ENCODE results near the gene CACNA1E.

The CACNA1E gene

DNA sequence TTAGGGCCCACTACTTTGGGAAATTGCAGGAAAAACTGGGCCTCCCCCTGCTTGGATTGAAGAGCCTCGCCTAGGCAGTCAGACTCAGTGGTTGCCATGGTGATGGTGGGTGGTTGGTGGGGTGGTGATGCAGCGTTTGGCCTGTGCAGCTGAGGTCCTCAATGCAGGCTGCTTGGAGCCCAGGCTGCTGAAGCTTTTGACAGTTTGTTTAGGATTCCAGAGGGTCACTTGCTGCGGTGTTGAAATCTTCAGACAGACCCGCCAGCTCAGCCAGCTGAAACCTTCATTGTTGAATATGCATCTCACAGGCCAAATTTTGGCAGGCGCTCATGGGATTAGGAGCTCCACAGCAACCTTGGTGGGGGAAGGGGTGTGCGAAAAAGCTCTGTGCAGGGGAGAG, 67.9 kb downstream of the CACNA1E start:
- Mint-ChIP-seq H3K27ac (no peak overlapping the region), H3K27me3 (peaks cover 10% of the 10 kb centered on the region), H3K36me3 (no peaks in the 10 kb centered on the region), H3K4me1 (peaks cover 5% of the 10 kb centered on the region), H3K9me3 (no peaks in the 10 kb centered on the region), H3K4me3 (no peak overlapping the region)
- DNase-seq (ENCODE audit: low spot score in 2 of 2) (no peak), ATAC-seq (ENCODE audit: low read depth) (no peak)

DNA sequence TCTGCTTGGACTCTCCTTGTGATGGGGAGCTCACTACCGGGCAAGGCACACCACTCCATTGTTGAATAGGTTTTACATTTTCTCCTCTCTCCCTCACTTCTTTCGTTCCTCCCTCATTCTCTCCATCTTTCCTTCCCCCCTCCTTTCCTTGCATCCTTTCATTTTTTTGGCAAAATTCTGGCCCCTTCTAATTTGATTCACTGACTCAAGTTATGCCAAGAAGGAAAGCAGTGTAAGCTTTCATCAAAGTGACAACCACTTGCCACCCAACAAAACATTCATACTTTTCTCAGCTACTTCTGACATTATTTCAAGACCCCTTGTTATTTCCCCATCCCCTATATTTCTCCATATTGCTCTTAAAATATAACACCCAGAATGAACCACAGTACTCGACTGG, 68.4 kb downstream of the CACNA1E start:
- peaks cover 5% of the 10 kb centered on the region for H3K4me1 Mint-ChIP-seq
- H3K27ac Mint-ChIP-seq, result no peak overlapping the region
- peaks cover 9% of the 10 kb centered on the region for H3K27me3 Mint-ChIP-seq
- no peaks in the 10 kb centered on the region for H3K9me3 Mint-ChIP-seq
- DNase-seq (ENCODE audit: low spot score in 2 of 2), result no peak
- H3K4me3 Mint-ChIP-seq, result no peak overlapping the region
- no peak for ATAC-seq (ENCODE audit: low read depth)
- no peaks in the 10 kb centered on the region for H3K36me3 Mint-ChIP-seq

DNA sequence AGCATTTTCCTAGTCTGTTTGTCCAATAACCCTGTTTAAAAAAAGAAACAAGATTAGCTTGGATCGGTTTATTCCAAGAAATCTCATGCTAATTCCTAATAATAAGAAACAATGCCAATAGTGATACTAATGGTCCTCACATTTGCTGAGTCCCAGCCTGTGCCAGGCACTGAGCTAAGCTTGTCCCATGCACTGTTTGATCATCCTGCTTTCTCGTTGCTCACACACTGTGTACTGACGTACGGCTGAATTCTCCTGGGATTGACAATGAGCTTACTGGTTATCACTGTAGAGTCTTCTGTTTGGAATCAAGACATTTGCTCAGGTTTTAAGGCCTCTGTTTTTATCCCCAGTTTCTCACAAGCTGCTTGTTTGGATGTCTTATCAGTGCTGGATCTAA, 71.1 kb downstream of the CACNA1E start:
- no peaks in the 10 kb centered on the region for H3K36me3 Mint-ChIP-seq
- ATAC-seq (ENCODE audit: low read depth) (no peak), DNase-seq (ENCODE audit: low spot score in 2 of 2) (no peak)
- H3K4me3 Mint-ChIP-seq, result no peak overlapping the region
- no peaks in the 10 kb centered on the region for H3K4me1 Mint-ChIP-seq
- peaks cover 2% of the 10 kb centered on the region for H3K27me3 Mint-ChIP-seq
- no peaks in the 10 kb centered on the region for H3K9me3 Mint-ChIP-seq
- no peak overlapping the region for H3K27ac Mint-ChIP-seq

DNA sequence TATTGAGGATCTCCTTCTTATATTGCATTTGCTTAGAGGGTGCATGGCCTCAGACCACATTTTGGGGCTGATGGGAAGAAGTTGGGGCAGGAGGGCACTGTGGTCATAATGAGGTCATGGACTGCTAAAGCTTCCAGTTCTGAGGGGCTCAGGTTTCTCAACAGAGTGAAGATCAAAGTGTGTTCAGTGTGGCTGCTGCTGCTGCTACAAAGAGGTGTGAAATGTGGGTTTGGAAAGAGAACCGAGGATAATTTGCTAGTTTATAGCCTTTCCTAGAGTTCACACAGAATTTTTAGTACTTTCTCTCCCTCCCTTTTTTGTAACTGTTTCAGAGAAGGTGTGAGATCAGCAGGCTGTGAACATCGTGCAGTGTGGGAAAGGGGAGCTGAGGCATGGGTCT, 73.3 kb downstream of the CACNA1E start:
- no peak overlapping the region for H3K27ac Mint-ChIP-seq
- H3K27me3 Mint-ChIP-seq, result no peaks in the 10 kb centered on the region
- no peak for ATAC-seq (ENCODE audit: low read depth)
- DNase-seq (ENCODE audit: low spot score in 2 of 2), result no peak
- H3K4me1 Mint-ChIP-seq, result no peaks in the 10 kb centered on the region
- H3K36me3 Mint-ChIP-seq, result no peaks in the 10 kb centered on the region
- H3K4me3 Mint-ChIP-seq, result no peak overlapping the region
- H3K9me3 Mint-ChIP-seq, result no peaks in the 10 kb centered on the region

DNA sequence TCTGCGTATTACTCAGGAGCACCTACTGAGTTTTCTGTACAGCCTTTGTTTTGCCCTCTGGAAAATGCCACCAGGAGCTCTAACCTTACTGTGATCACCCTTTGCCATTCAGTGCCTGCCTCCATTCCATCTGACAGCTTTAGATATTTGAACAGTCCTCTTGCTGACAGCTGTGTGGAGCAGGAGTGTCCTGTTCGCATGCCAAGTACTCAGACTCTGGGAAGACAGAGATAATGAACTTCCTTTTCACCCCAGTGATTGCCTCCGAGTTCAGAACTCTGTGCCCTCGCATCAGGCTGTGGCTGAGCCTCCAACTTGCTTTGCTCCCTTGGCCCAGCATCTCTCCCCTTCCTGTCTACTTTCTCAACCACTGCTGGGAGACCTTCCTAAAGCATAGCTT, 74.0 kb downstream of the CACNA1E start:
- Mint-ChIP-seq H3K9me3 (no peaks in the 10 kb centered on the region), H3K27me3 (no peaks in the 10 kb centered on the region), H3K27ac (no peak overlapping the region), H3K4me1 (no peaks in the 10 kb centered on the region), H3K36me3 (no peaks in the 10 kb centered on the region), H3K4me3 (no peak overlapping the region)
- no peak for DNase-seq (ENCODE audit: low spot score in 2 of 2)
- ATAC-seq (ENCODE audit: low read depth), result no peak

DNA sequence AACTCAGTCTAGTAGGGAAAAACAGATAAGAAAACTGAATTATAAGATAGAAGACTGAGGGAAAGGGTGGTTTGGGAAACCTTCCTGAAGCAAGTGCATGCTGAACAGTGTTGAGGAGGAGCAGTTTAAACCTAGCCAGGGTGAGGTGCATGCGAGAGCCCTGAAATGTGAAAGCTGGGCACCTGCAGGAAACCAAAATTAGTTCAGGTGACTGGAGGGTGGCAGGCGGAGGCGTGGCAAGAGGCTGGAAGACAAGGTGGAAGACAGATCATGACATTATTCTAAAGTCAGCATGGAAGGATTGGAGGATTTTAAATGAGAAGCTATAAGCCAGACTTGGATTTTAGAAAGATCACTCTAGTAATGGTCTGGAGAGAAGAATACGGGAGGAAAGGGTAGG, 75.1 kb downstream of the CACNA1E start:
- ATAC-seq (ENCODE audit: low read depth), result no peak
- no peaks in the 10 kb centered on the region for H3K27me3 Mint-ChIP-seq
- no peak for DNase-seq (ENCODE audit: low spot score in 2 of 2)
- no peak overlapping the region for H3K27ac Mint-ChIP-seq
- no peaks in the 10 kb centered on the region for H3K4me1 Mint-ChIP-seq
- no peaks in the 10 kb centered on the region for H3K36me3 Mint-ChIP-seq
- H3K4me3 Mint-ChIP-seq, result no peak overlapping the region
- no peaks in the 10 kb centered on the region for H3K9me3 Mint-ChIP-seq

DNA sequence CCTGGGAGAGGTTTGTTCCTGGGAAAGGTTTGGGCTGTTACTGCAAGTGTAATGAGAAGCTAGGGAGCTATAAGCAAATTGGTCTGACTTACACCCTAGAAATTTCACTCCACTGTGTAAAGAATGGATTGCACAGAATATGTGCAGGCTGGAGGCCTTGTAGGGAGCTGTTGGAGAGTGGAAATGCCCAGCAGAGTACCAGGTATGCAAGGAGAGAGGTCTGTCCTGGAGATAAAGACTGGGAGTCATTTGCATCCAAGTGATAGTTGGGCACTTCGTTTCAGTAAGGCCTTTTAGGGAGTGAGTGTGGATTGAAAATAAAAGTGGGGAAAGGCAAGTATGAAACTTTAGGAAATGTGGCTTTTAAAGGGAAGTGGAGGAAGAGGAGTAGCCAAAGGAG, 75.8 kb downstream of the CACNA1E start:
- Mint-ChIP-seq H3K27me3 (no peaks in the 10 kb centered on the region), H3K9me3 (no peaks in the 10 kb centered on the region), H3K4me3 (no peak overlapping the region), H3K27ac (no peak overlapping the region), H3K4me1 (no peaks in the 10 kb centered on the region), H3K36me3 (no peaks in the 10 kb centered on the region)
- DNase-seq (ENCODE audit: low spot score in 2 of 2) (no peak), ATAC-seq (ENCODE audit: low read depth) (no peak)

DNA sequence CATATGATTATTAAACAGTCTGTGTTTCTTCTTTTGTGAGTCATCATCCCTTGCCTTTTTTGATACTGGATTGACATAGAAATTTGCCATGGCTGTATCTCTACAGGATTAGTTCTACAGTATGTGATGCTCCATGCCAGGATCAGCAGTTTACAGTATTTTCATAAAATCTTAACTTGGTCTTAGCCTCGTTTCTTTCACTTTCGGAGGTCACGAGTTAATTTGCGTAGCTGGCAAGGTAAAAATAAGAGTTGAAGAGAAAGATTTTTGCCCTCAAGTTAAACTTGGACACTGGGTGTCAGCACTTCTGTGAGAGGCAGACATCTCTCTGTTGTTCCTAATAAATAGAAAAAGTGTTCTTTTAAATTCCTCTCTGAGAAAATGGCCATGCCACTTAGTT, 79.1 kb downstream of the CACNA1E start:
- Mint-ChIP-seq H3K27me3 (no peaks in the 10 kb centered on the region), H3K36me3 (no peaks in the 10 kb centered on the region), H3K9me3 (no peaks in the 10 kb centered on the region), H3K4me3 (no peak overlapping the region), H3K27ac (no peak overlapping the region), H3K4me1 (no peaks in the 10 kb centered on the region)
- no peak for ATAC-seq (ENCODE audit: low read depth)
- DNase-seq (ENCODE audit: low spot score in 2 of 2), result no peak

DNA sequence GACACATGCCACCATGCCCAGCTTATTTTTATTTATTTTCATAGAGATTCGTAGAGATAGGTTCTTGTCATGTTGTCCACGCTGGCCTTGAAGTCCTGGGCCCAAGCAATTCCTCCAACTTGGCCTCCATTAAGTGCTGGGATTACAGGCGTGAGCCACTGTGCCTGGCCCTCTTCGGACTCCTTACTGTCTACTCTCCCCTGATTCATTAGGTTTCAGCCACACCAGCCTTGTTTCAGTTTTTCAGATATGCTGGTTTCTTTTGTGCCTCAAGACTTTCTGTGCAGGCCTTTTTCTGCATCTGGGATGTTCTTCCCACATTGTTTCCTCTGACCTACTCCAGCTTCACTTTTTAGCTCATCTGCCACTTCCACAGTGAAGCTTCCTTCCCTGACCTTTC, 85.4 kb downstream of the CACNA1E start:
- no peak for DNase-seq (ENCODE audit: low spot score in 2 of 2)
- no peak for ATAC-seq (ENCODE audit: low read depth)
- H3K4me3 Mint-ChIP-seq, result no peak overlapping the region
- H3K27me3 Mint-ChIP-seq, result no peaks in the 10 kb centered on the region
- no peaks in the 10 kb centered on the region for H3K4me1 Mint-ChIP-seq
- no peaks in the 10 kb centered on the region for H3K9me3 Mint-ChIP-seq
- H3K36me3 Mint-ChIP-seq, result no peaks in the 10 kb centered on the region
- H3K27ac Mint-ChIP-seq, result no peak overlapping the region

DNA sequence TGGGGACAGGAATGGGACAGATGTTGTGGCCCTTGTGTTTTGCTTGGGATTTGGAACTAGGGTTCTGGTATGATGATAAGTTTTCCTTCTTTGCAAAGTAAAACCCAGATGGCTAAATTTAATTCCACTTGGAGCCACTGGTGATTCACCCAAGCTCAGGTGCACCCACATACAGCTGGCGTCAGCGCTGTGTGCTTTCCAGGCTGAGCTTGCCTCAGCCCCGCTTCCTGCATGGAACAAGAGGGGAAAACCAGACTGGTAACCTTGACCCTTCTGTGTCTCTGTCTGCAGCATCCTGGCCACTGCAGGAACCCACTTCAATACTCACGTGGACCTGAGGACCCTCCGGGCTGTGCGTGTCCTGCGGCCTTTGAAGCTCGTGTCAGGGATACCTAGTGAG, 94.2 kb downstream of the CACNA1E start:
- no peaks in the 10 kb centered on the region for H3K4me1 Mint-ChIP-seq
- H3K36me3 Mint-ChIP-seq, result no peaks in the 10 kb centered on the region
- H3K9me3 Mint-ChIP-seq, result no peaks in the 10 kb centered on the region
- H3K27ac Mint-ChIP-seq, result no peak overlapping the region
- no peak overlapping the region for H3K4me3 Mint-ChIP-seq
- ATAC-seq (ENCODE audit: low read depth), result no peak
- no peaks in the 10 kb centered on the region for H3K27me3 Mint-ChIP-seq
- DNase-seq (ENCODE audit: low spot score in 2 of 2), result no peak

DNA sequence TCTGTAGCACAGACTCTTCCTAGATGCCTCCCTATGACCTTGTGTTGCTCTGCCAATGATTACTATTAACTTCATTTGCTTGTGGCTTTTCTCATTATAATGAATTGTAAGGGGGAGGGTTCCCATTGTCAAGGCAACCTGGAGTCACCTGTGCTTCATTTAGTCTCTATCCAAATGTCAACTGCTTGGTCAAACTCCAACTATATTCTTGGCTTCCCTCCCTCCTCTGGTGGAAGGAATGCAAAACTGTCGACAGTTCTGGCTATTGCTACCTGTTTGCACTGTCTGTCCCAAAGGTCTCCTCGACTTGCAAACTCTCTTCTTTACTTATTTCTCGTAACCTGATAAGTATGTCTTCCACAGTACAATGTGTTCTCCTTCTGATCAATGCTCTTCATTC, 100.3 kb downstream of the CACNA1E start:
- Mint-ChIP-seq H3K4me1 (no peaks in the 10 kb centered on the region), H3K36me3 (no peaks in the 10 kb centered on the region), H3K27ac (no peak overlapping the region), H3K4me3 (no peak overlapping the region), H3K27me3 (no peaks in the 10 kb centered on the region), H3K9me3 (no peaks in the 10 kb centered on the region)
- no peak for ATAC-seq (ENCODE audit: low read depth)
- DNase-seq (ENCODE audit: low spot score in 2 of 2), result no peak

DNA sequence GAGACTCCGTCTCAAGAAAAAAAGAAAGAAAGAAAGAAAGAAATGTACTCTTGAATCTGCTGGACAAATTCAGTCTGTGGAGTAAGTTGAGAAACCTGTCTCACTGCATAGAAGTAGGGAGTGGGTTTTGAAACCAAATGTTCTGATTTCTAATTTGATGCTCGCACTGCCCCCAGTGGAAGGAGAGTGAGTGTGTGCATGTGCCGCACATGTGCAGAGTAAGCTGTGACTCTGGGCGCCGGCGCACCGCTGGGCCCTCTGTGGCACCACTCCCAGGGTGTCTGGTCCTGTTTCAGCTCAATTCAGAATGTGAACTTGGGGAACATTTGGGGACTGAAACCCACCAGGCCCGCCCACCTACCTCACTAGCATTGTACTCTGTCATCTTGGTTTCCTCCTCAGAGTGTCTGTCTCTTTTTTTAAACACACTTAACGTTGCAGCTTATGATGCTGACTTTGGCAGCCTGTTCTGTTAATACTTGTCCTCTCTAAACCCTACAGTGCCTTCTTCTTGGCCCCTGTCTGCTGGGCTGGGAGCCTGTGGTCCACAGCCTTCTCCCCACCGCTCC, 104.6 kb downstream of the CACNA1E start:
- no peak for ATAC-seq (ENCODE audit: low read depth)
- H3K27ac Mint-ChIP-seq, result no peak overlapping the region
- H3K27me3 Mint-ChIP-seq, result no peaks in the 10 kb centered on the region
- no peaks in the 10 kb centered on the region for H3K9me3 Mint-ChIP-seq
- H3K4me3 Mint-ChIP-seq, result no peak overlapping the region
- DNase-seq (ENCODE audit: low spot score in 2 of 2), result no peak
- no peaks in the 10 kb centered on the region for H3K4me1 Mint-ChIP-seq
- H3K36me3 Mint-ChIP-seq, result no peaks in the 10 kb centered on the region

DNA sequence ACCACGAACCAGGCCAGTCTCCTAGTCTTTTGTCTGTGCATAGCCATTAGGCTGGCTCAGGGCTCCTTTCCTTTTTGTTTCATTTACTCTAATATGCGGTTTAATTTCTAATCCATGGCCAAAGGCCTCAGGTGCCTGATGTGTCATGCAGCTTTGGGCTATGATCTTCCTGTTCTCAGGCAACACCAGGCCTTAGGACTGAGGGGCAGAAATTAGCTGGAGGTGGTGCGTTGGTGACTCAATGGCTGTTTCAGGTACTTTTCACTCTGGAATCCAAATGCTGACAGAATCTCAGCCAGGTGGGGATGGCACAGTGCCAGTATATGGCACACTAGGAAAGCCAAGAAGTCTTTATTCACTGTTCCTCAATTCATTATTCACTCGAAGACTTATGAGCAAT, 105.3 kb downstream of the CACNA1E start:
- no peaks in the 10 kb centered on the region for H3K4me1 Mint-ChIP-seq
- DNase-seq (ENCODE audit: low spot score in 2 of 2) (no peak), ATAC-seq (ENCODE audit: low read depth) (no peak)
- no peaks in the 10 kb centered on the region for H3K27me3 Mint-ChIP-seq
- no peak overlapping the region for H3K4me3 Mint-ChIP-seq
- H3K27ac Mint-ChIP-seq, result no peak overlapping the region
- H3K9me3 Mint-ChIP-seq, result no peaks in the 10 kb centered on the region
- no peaks in the 10 kb centered on the region for H3K36me3 Mint-ChIP-seq

DNA sequence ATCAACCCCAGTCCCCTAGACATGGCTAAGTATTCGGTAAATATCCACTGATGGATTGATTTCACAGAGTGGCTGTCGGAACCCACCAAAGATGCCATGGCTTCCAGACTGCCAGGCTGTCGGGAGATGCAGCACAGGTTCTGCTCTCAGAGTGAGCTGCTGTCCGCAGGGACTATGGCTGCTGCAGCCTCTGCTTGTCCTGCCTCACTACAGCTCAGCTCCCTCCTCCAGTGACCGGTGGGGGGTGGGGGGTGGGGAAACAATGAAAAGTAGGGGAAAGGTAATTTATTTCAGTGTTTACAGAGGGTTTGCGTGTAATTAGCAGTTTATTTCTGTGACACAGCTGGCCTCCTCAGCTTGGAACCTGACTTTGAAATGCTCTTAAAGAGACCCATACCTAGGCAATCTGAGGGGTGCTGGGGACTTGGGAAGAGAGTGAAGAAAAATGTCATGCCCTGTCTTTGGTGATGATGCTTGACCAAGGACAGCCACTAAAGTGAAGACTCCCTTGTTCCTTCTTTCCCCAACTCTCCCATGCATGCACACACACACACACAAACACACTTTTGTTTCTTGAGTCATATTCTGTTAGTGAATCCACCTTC, 109.0 kb downstream of the CACNA1E start:
- Mint-ChIP-seq H3K27ac (no peak overlapping the region), H3K4me1 (no peaks in the 10 kb centered on the region), H3K36me3 (peaks cover 1% of the 10 kb centered on the region), H3K27me3 (peaks cover 1% of the 10 kb centered on the region), H3K9me3 (peaks cover 2% of the 10 kb centered on the region), H3K4me3 (no peak overlapping the region)
- DNase-seq (ENCODE audit: low spot score in 2 of 2) (no peak), ATAC-seq (ENCODE audit: low read depth) (no peak)

DNA sequence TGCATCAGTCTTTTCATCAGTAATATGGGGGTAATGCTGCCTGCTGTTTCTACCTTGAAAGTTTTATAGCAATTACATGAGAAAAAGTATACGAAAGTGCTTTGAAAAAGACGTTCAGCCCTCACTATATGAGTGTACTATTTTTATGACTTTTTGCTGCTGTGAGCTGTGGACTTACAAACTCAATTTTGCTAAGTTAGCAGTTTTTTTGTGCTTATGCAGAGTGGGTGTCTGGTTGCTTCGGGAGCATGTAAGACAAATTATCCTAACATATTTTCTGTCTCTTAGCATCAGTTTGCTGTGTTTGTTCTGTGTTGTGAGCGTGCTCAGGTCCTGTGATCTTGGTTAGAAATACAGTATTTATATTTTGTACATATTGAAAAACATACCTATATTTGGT, 109.7 kb downstream of the CACNA1E start:
- H3K27me3 Mint-ChIP-seq, result peaks cover 2% of the 10 kb centered on the region
- peaks cover 4% of the 10 kb centered on the region for H3K9me3 Mint-ChIP-seq
- no peak overlapping the region for H3K4me3 Mint-ChIP-seq
- H3K27ac Mint-ChIP-seq, result no peak overlapping the region
- no peaks in the 10 kb centered on the region for H3K4me1 Mint-ChIP-seq
- ATAC-seq (ENCODE audit: low read depth), result no peak
- DNase-seq (ENCODE audit: low spot score in 2 of 2), result no peak
- H3K36me3 Mint-ChIP-seq, result peaks cover 4% of the 10 kb centered on the region
